PC-3 (cell line): ENCODE data around the gene TMOD3. TPM values are rescaled to one million over a fixed set of nuclear protein-coding genes. Genes with fewer than 3 reads are reported as not detected.

ENCODE experiments used
- ATAC-seq: fragments of 200-7000 bp; cut with Tn5 transposase; 2 replicates; pipeline ENCODE4 v1.9.1; 2020; ENCODE audit warnings: mild to moderate bottlenecking, moderate library complexity
- BruUV-seq: library from RNA; stranded (reverse); fragments of 400-500 nt; replicated peaks from 2 replicates; lab custom pipeline; 2021; lab: Mats Ljungman, UMichigan
- CTCF ChIA-PET: fragments of 300-600 bp; sonication (Branson Sonifier 250); formaldehyde crosslinking; loops from one replicate; lab custom pipeline; 2022; ENCODE audit warnings: antibody characterized with exemption; lab: Charles Lee
- POLR2A ChIA-PET: fragments of 300-600 bp; sonication (Branson Sonifier 250); formaldehyde crosslinking; loops from one replicate; lab custom pipeline; 2022; ENCODE audit warnings: antibody characterized with exemption; ENCODE audit not compliant: unreplicated experiment; lab: Charles Lee
- DNase-seq: peaks from one replicate; pipeline ENCODE4 v3.0.0-alpha.2; 2015
- H2AFZ ChIP-seq: fragments of 300-600 bp; sonication (generic); 2 replicates; pipeline ENCODE4 v1.6.0; 2016; ENCODE audit warnings: antibody characterized with exemption, low read length
- H3F3A ChIP-seq: fragments of 300-600 bp; sonication (generic); one replicate; pipeline ENCODE4 v1.6.0; 2017; ENCODE audit warnings: antibody characterized with exemption, low read length, control low read depth, mild to moderate bottlenecking; ENCODE audit not compliant: unreplicated experiment
- H3K27ac ChIP-seq: fragments of 300-600 bp; sonication (generic); 2 replicates; pipeline ENCODE4 v1.5.1; 2016; ENCODE audit warnings: mild to moderate bottlenecking, low read length
- H3K27me3 ChIP-seq: fragments of 300-600 bp; sonication (generic); 2 replicates; pipeline ENCODE4 v1.6.1; 2016; ENCODE audit warnings: low read length, mixed read lengths
- H3K36me3 ChIP-seq: fragments of 300-600 bp; sonication (generic); 2 replicates; pipeline ENCODE4 v1.6.1; 2016; ENCODE audit warnings: low read depth, mixed run types, low read length, mixed read lengths
- H3K4me1 ChIP-seq: fragments of 300-600 bp; sonication (generic); 2 replicates; pipeline ENCODE4 v1.5.1; 2016; ENCODE audit warnings: low read length; ENCODE audit not compliant: insufficient read depth
- H3K4me2 ChIP-seq: fragments of 300-600 bp; sonication (generic); 2 replicates; pipeline ENCODE4 v1.6.0; 2016; ENCODE audit warnings: low read length
- H3K4me3 ChIP-seq: fragments of 300-600 bp; sonication (generic); 2 replicates; pipeline ENCODE4 v1.5.1; 2016; ENCODE audit warnings: mild to moderate bottlenecking, low read length, mixed read lengths
- H3K79me2 ChIP-seq: fragments of 300-600 bp; sonication (generic); 2 replicates; pipeline ENCODE4 v1.6.1; 2017; ENCODE audit warnings: low read length, mixed read lengths
- H3K9ac ChIP-seq: fragments of 300-600 bp; sonication (generic); 2 replicates; pipeline ENCODE4 v1.6.0; 2016; ENCODE audit warnings: mild to moderate bottlenecking, low read length
- H3K9me2 ChIP-seq: fragments of 300-600 bp; sonication (generic); replicated peaks from 2 replicates; pipeline ENCODE4 v1.6.1; 2016; ENCODE audit warnings: mixed run types, low read length, mixed read lengths
- H3K9me3 ChIP-seq: fragments of 300-600 bp; sonication (generic); 2 replicates; pipeline ENCODE4 v1.6.1; 2016; ENCODE audit warnings: low read length, mixed read lengths
- H4K20me1 ChIP-seq: fragments of 300-600 bp; sonication (generic); 2 replicates; pipeline ENCODE4 v1.6.1; 2016; ENCODE audit warnings: low read length, mixed read lengths
- CTCF ChIP-seq: fragments of 300-600 bp; sonication (generic); conservative IDR thresholded peaks from 2 replicates; pipeline ENCODE4 v1.5.1; 2017; ENCODE audit warnings: antibody characterized with exemption, low read depth, mild to moderate bottlenecking, low read length
- EZH2 ChIP-seq: fragments of 300-600 bp; sonication (generic); IDR thresholded peaks from one replicate; pipeline ENCODE4 v1.6.1; 2017; ENCODE audit warnings: antibody characterized with exemption, mild to moderate bottlenecking, low read length; ENCODE audit not compliant: unreplicated experiment
- EZH2phosphoT487 ChIP-seq: fragments of 300-600 bp; sonication (generic); IDR thresholded peaks from 2 replicates; pipeline ENCODE4 v1.6.1; 2018; ENCODE audit warnings: mild to moderate bottlenecking, antibody characterized with exemption, low read length, borderline replicate concordance
- intact Hi-C: fragments of 100-400 bp; cut with micrococcal nuclease; formaldehyde crosslinking; loops from 2 replicates; pipeline ENCODE4 v1.9.0; 2023
- total RNA-seq: library from RNA; depleted of rRNA; stranded (reverse); fragments of >200 nt; gene quantifications from 2 replicates; pipeline ENCODE4 v1.2.3, GENCODE V29; 2014

Gene TMOD3
- total RNA-seq, 1 experiment from 2014 or later = 43.9 TPM

DNA sequence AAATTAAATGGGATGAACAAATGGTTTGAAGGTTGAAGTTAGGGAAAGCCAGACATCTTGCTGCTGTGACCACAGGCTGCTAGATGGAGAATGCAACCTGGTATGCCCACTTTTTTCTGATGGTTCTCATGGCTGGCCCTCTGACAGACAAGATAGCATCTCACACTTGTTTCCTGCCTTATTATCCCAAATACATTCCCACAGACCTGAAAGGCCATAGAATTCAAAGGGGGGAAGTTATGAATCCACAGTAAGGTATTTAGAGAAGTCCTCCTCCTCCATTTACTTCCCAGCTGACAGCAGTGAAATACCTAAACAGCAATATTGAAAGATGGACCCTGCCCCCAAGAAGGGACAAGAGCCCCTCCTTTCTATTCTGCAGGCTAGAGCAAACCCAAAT lies 109.8 kb downstream of the TMOD3 start:
- no peak for DNase-seq
- intact Hi-C loops = no loop called here
- no peak overlapping the region for H3K4me3 ChIP-seq
- no peaks in the 10 kb centered on the region for H3K9me3 ChIP-seq
- H2AFZ ChIP-seq = no peak overlapping the region
- ChIA-PET CTCF (no interaction called here), POLR2A (no interaction called here)
- no peaks in the 10 kb centered on the region for H3K79me2 ChIP-seq
- no peak overlapping the region for H3K4me2 ChIP-seq
- H3K36me3 ChIP-seq = peaks cover 10% of the 10 kb centered on the region; the same call in 1 of the 2 replicates
- H3K9ac ChIP-seq = no peak overlapping the region
- no peaks in the 10 kb centered on the region for H3K27me3 ChIP-seq
- no peak for TF ChIP-seq EZH2
- no TSS peak for BruUV-seq
- H3K4me1 ChIP-seq = no peaks in the 10 kb centered on the region
- no peaks in the 10 kb centered on the region for H3F3A ChIP-seq
- no peaks in the 10 kb centered on the region for H3K9me2 ChIP-seq
- ATAC-seq = no peak
- H4K20me1 ChIP-seq = no peaks in the 10 kb centered on the region
- no peak overlapping the region for H3K27ac ChIP-seq

GRCh38 chr15:51947124-51947523 lies 117.7 kb downstream of the TMOD3 start:
- H3K4me2 ChIP-seq = no peak overlapping the region
- intact Hi-C loops = no loop called here
- BruUV-seq = no TSS peak
- TF ChIP-seq CTCF = no peak
- TF ChIP-seq EZH2phosphoT487 = no peak
- TF ChIP-seq EZH2 = no peak
- H3F3A ChIP-seq = no peaks in the 10 kb centered on the region
- no peak overlapping the region for H3K4me3 ChIP-seq
- no peaks in the 10 kb centered on the region for H3K9me3 ChIP-seq
- CTCF ChIA-PET = interaction anchor here (0.7 kb wide), 1 partner anchor 130 kb away, joined by 3 read pairs; no protein-coding TSS in a partner anchor
- peaks cover 10% of the 10 kb centered on the region for H3K36me3 ChIP-seq
- H3K4me1 ChIP-seq = no peaks in the 10 kb centered on the region
- DNase-seq (no peak), ATAC-seq (no peak)
- H3K9me2 ChIP-seq = no peaks in the 10 kb centered on the region
- no peaks in the 10 kb centered on the region for H4K20me1 ChIP-seq
- no peaks in the 10 kb centered on the region for H3K27me3 ChIP-seq
- POLR2A ChIA-PET = no interaction called here
- H3K27ac ChIP-seq = no peak overlapping the region
- no peaks in the 10 kb centered on the region for H3K79me2 ChIP-seq
- no peak overlapping the region for H3K9ac ChIP-seq
- H2AFZ ChIP-seq = no peak overlapping the region

- no peaks in the 10 kb centered on the region for H3K79me2 ChIP-seq
- H3K4me3 ChIP-seq = no peak overlapping the region
- H3F3A ChIP-seq = no peaks in the 10 kb centered on the region
- H3K9me3 ChIP-seq = no peaks in the 10 kb centered on the region
- ChIA-PET POLR2A (no interaction called here), CTCF (no interaction called here)
- H3K4me1 ChIP-seq = no peaks in the 10 kb centered on the region
- DNase-seq = no peak
- intact Hi-C loops = no loop called here
- H3K9ac ChIP-seq = no peak overlapping the region
- H3K27me3 ChIP-seq = no peaks in the 10 kb centered on the region
- H3K36me3 ChIP-seq = peaks cover 18% of the 10 kb centered on the region
- H3K4me2 ChIP-seq = no peak overlapping the region
- no peaks in the 10 kb centered on the region for H3K9me2 ChIP-seq
- TF ChIP-seq EZH2phosphoT487 = no peak
- TF ChIP-seq CTCF = no peak
- TF ChIP-seq EZH2 = no peak
- no peaks in the 10 kb centered on the region for H4K20me1 ChIP-seq
- H3K27ac ChIP-seq = no peak overlapping the region
- ATAC-seq = no peak
- H2AFZ ChIP-seq = no peak overlapping the region
- BruUV-seq = no TSS peak
Observed at GRCh38 chr15:51952805-51953204, 123.4 kb downstream of the TMOD3 start.
